Smooth muscle cell (in vitro differentiated cells): ENCODE measurements around the gene ADAMTS10. TPM values are rescaled to one million over a fixed set of nuclear protein-coding genes. Genes with fewer than 3 reads are reported as not detected.
A peak's percentile ranks its signal among the peaks of the same experiment; 100 is the strongest.

Experiments
- DNase-seq: peaks from one replicate; lab custom pipeline; 2025; ENCODE audit not compliant: unreplicated experiment; lab: John Stamatoyannopoulos, UW
- H2AFZ ChIP-seq: fragments of 200-600 bp; sonication (generic); 2 replicates; pipeline ENCODE4 v1.6.0; 2016; ENCODE audit warnings: antibody characterized with exemption, low read depth, mild to moderate bottlenecking
- H3F3A ChIP-seq: fragments of 200-600 bp; sonication (generic); 2 replicates; pipeline ENCODE4 v1.6.0; 2017; ENCODE audit warnings: antibody characterized with exemption, low read depth
- H3K27ac ChIP-seq: fragments of 200-600 bp; sonication (generic); 2 replicates; pipeline ENCODE4 v1.5.1; 2016; ENCODE audit warnings: low read depth, mild to moderate bottlenecking
- H3K27me3 ChIP-seq: fragments of 200-600 bp; sonication (generic); 2 replicates; pipeline ENCODE4 v1.6.1; 2016; ENCODE audit warnings: low read depth, mild to moderate bottlenecking
- H3K36me3 ChIP-seq: fragments of 200-600 bp; sonication (generic); 2 replicates; pipeline ENCODE4 v1.5.1; 2016; ENCODE audit warnings: low read depth
- H3K4me1 ChIP-seq: fragments of 200-600 bp; sonication (generic); 2 replicates; pipeline ENCODE4 v1.5.1; 2016; ENCODE audit warnings: low read depth
- H3K4me2 ChIP-seq: fragments of 200-600 bp; sonication (generic); 2 replicates; pipeline ENCODE4 v1.6.0; 2016; ENCODE audit warnings: mild to moderate bottlenecking
- H3K4me3 ChIP-seq: fragments of 200-600 bp; sonication (generic); 2 replicates; pipeline ENCODE4 v1.5.1; 2016; ENCODE audit warnings: mild to moderate bottlenecking
- H3K79me2 ChIP-seq: fragments of 200-600 bp; sonication (generic); 2 replicates; pipeline ENCODE4 v1.6.0; 2016; ENCODE audit warnings: low read depth, mild to moderate bottlenecking
- H3K9ac ChIP-seq: fragments of 200-600 bp; sonication (generic); 2 replicates; pipeline ENCODE4 v1.6.0; 2016; ENCODE audit warnings: low read depth
- H3K9me3 ChIP-seq: fragments of 200-600 bp; sonication (generic); replicated peaks from 2 replicates; pipeline ENCODE4 v1.5.1; 2016; ENCODE audit warnings: low read depth
- H4K20me1 ChIP-seq: fragments of 200-600 bp; sonication (generic); 2 replicates; pipeline ENCODE4 v1.6.0; 2016; ENCODE audit warnings: low read depth
- CTCF ChIP-seq: fragments of 200-600 bp; sonication (generic); IDR thresholded peaks from 2 replicates; pipeline ENCODE4 v1.5.1; 2017; ENCODE audit warnings: borderline replicate concordance, mild to moderate bottlenecking, antibody characterized with exemption; ENCODE audit not compliant: insufficient read depth, poor library complexity, severe bottlenecking
- WGBS: methylation state at CpG from one replicate; pipeline ENCODE4 v1.1.7; 2016; ENCODE audit warnings: low lambda C conversion rate; 5-methylcytosine and 5-hydroxymethylcytosine counted together
- polyA plus RNA-seq: library from polyadenylated mRNA; unstranded; fragments of >200 nt; fragmentation: Nextera tagmentation; extraction: Ambion mirVana; gene quantifications from 2 replicates; pipeline ENCODE4 v1.2.1, GENCODE V29; 2016
- total RNA-seq: library from RNA; depleted of rRNA; stranded (reverse); fragments of >200 nt; gene quantifications from 2 replicates; pipeline ENCODE4 v1.2.3, GENCODE V29; 2014

The ADAMTS10 gene
- total and polyA plus RNA-seq, 2 experiments from 2014 or later: 13.1 to 14.1 TPM

DNA sequence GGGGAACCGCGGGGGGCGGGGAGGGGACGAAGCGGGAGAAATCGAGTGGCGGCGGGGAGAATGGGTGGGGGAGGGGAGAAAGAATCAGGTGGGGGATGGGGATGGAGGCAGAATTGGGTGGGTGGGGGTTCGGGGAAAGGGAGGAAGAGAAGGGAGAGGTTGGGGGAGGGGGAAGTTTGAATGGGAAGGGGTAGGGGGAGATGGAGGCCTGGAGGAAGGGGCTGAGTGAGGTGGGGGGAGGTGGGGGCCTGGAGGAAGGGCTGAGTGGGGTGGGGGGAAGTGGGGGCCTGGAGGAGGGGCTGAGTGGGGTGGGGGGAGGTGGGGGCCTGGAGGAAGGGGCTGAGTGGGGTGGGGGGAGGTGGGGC lies 403 bp upstream of the ADAMTS10 start:
- H3K9me3 ChIP-seq: no peaks in the 10 kb centered on the region
- H3K4me3 ChIP-seq: peak overlapping the region; percentile 68
- WGBS: no CpG with 5 or more reads among the region's 9 CpGs
- no peak for DNase-seq
- H3K27me3 ChIP-seq: no peaks in the 10 kb centered on the region
- H3K4me2 ChIP-seq: peak overlapping the region; percentile 90
- H3F3A ChIP-seq: peaks cover 10% of the 10 kb centered on the region
- H2AFZ ChIP-seq: no peak overlapping the region
- H3K9ac ChIP-seq: no peak overlapping the region
- H4K20me1 ChIP-seq: no peaks in the 10 kb centered on the region
- peak overlapping the region; percentile 31 for H3K27ac ChIP-seq
- no peaks in the 10 kb centered on the region for H3K36me3 ChIP-seq
- no peaks in the 10 kb centered on the region for H3K4me1 ChIP-seq
- TF ChIP-seq CTCF: no peak
- peaks cover 5% of the 10 kb centered on the region for H3K79me2 ChIP-seq

- H3K9ac ChIP-seq: peak overlapping the region; percentile 72
Observed at GRCh38 chr19:8609279-8610040, 1.1 kb downstream of the ADAMTS10 start.

DNA sequence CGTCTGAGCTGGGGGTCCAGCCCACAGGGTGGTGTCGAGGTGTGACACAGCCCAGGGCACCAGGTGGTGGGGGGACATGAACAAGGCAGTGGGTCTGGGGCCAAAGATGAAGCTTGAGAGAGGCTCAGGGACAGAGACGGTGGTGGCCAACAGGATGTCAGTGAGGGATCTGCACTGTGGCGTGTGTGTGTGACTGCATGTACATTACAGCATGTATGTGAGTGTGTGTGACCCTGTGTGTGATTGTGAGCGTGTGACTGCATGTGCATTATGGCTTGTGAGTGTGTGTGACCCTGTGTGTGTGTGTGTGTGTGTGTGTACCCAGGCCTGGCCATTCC lies 1.6 kb downstream of the ADAMTS10 start:
- H3K4me2 ChIP-seq: peak overlapping the region; percentile 90

More at GRCh38 chr19:8609279-8610040, 1.1 kb downstream of the ADAMTS10 start:
- H2AFZ ChIP-seq: peak overlapping the region; percentile 85
- H3K4me1 ChIP-seq: no peaks in the 10 kb centered on the region
- peak; percentile 22 for TF ChIP-seq CTCF
- DNase-seq: peak; percentile 70
- H4K20me1 ChIP-seq: no peaks in the 10 kb centered on the region
- H3F3A ChIP-seq: peaks cover 10% of the 10 kb centered on the region
- H3K36me3 ChIP-seq: peaks cover 5% of the 10 kb centered on the region
- H3K4me2 ChIP-seq: peak overlapping the region; percentile 90
- peak overlapping the region; percentile 70 for H3K27ac ChIP-seq
- H3K4me3 ChIP-seq: peak overlapping the region; percentile 68
- WGBS: 2% methylated on average over 46 of the region's 47 CpGs
- H3K27me3 ChIP-seq: no peaks in the 10 kb centered on the region
- no peaks in the 10 kb centered on the region for H3K9me3 ChIP-seq
- H3K79me2 ChIP-seq: peaks cover 5% of the 10 kb centered on the region

More for the DNA sequence above, 1.6 kb downstream of the ADAMTS10 start:
- no peaks in the 10 kb centered on the region for H3K27me3 ChIP-seq
- H3K4me1 ChIP-seq: no peaks in the 10 kb centered on the region
- no peak for DNase-seq
- no peak for TF ChIP-seq CTCF
- H3K4me3 ChIP-seq: peak overlapping the region; percentile 68
- H3K36me3 ChIP-seq: peaks cover 5% of the 10 kb centered on the region
- peaks cover 5% of the 10 kb centered on the region for H3K79me2 ChIP-seq
- peak overlapping the region; percentile 70 for H3K27ac ChIP-seq
- H4K20me1 ChIP-seq: no peaks in the 10 kb centered on the region
- H2AFZ ChIP-seq: no peak overlapping the region
- WGBS: 47% methylated on average over 4 of the region's 5 CpGs
- no peaks in the 10 kb centered on the region for H3K9me3 ChIP-seq
- peaks cover 7% of the 10 kb centered on the region for H3F3A ChIP-seq
- H3K9ac ChIP-seq: peak overlapping the region; percentile 72
